Chondrocyte (in vitro differentiated cells): ENCODE data around the gene CLMN. TPM values are rescaled to one million over a fixed set of nuclear protein-coding genes. Genes with fewer than 3 reads are reported as not detected.
A peak's percentile ranks its signal among the peaks of the same experiment; 100 is the strongest.

ENCODE experiments used
- DNase-seq: peaks from one replicate; pipeline ENCODE4 v3.0.0; 2021; ENCODE audit warnings: mixed read lengths, low spot score
- H3K27ac Mint-ChIP-seq: one replicate; pipeline ENCODE4 v1.8.0; 2021; ENCODE audit warnings: mild to moderate bottlenecking, moderate library complexity, mixed read lengths; ENCODE audit not compliant: unreplicated experiment
- H3K27me3 Mint-ChIP-seq: 2 replicates; pipeline ENCODE4 v1.8.0; 2021; ENCODE audit warnings: low read depth, mixed read lengths
- H3K36me3 Mint-ChIP-seq: 2 replicates; pipeline ENCODE4 v1.8.0; 2021; ENCODE audit warnings: low read depth, mixed read lengths
- H3K4me1 Mint-ChIP-seq: 2 replicates; pipeline ENCODE4 v1.8.0; 2021; ENCODE audit warnings: low read depth, mild to moderate bottlenecking, mixed read lengths
- H3K4me3 Mint-ChIP-seq: one replicate; pipeline ENCODE4 v1.8.0; 2021; ENCODE audit warnings: mild to moderate bottlenecking, moderate library complexity, mixed read lengths; ENCODE audit not compliant: unreplicated experiment
- H3K9me3 Mint-ChIP-seq: 2 replicates; pipeline ENCODE4 v1.8.0; 2021; ENCODE audit warnings: low read depth, mixed read lengths
- CTCF ChIP-seq: fragments of 200-600 bp; sonication (generic); IDR thresholded peaks from 2 replicates; pipeline ENCODE4 v1.5.0; 2021; ENCODE audit warnings: antibody characterized with exemption, mild to moderate bottlenecking, moderate library complexity
- total RNA-seq: library from RNA; stranded (reverse); gene quantifications from 3 replicates; pipeline ENCODE4 v1.2.1, GENCODE V29; 2021

CLMN gene
- total RNA-seq, 1 donor from 2014 or later: 7.3 TPM

- no peaks in the 10 kb centered on the region for H3K9me3 Mint-ChIP-seq
- H3K4me3 Mint-ChIP-seq: no peak overlapping the region
- no peak for TF ChIP-seq CTCF
- no peak overlapping the region for H3K27ac Mint-ChIP-seq
- no peak for DNase-seq
- H3K4me1 Mint-ChIP-seq: peaks cover 15% of the 10 kb centered on the region
- no peaks in the 10 kb centered on the region for H3K36me3 Mint-ChIP-seq
- peaks cover 4% of the 10 kb centered on the region for H3K27me3 Mint-ChIP-seq
These were observed 10.3 kb downstream of the CLMN start for GRCh38 chr14:95309261-95310051.

- Mint-ChIP-seq H3K4me3 (no peak overlapping the region), H3K27me3 (peaks cover 4% of the 10 kb centered on the region)
These were observed 11.6 kb downstream of the CLMN start for GRCh38 chr14:95308073-95308472.

GRCh38 chr14:95307402-95308041 is 12.2 kb downstream of the CLMN start:
- Mint-ChIP-seq H3K4me3 (no peak overlapping the region), H3K27me3 (peaks cover 4% of the 10 kb centered on the region)

More at GRCh38 chr14:95308073-95308472, 11.6 kb downstream of the CLMN start:
- no peaks in the 10 kb centered on the region for H3K36me3 Mint-ChIP-seq
- DNase-seq: no peak
- H3K27ac Mint-ChIP-seq: no peak overlapping the region
- peaks cover 14% of the 10 kb centered on the region for H3K4me1 Mint-ChIP-seq
- H3K9me3 Mint-ChIP-seq: no peaks in the 10 kb centered on the region
- TF ChIP-seq CTCF: no peak

GRCh38 chr14:95305940-95306339 is 13.8 kb downstream of the CLMN start:
- no peak for TF ChIP-seq CTCF
- H3K36me3 Mint-ChIP-seq: no peaks in the 10 kb centered on the region
- DNase-seq: peak; percentile 47
- peaks cover 5% of the 10 kb centered on the region for H3K4me1 Mint-ChIP-seq
- peaks cover 4% of the 10 kb centered on the region for H3K27me3 Mint-ChIP-seq
- H3K4me3 Mint-ChIP-seq: no peak overlapping the region
- no peaks in the 10 kb centered on the region for H3K9me3 Mint-ChIP-seq
- H3K27ac Mint-ChIP-seq: no peak overlapping the region

More at GRCh38 chr14:95307402-95308041, 12.2 kb downstream of the CLMN start:
- peak; percentile 54 for DNase-seq
- TF ChIP-seq CTCF: no peak
- H3K27ac Mint-ChIP-seq: no peak overlapping the region
- H3K9me3 Mint-ChIP-seq: no peaks in the 10 kb centered on the region
- H3K4me1 Mint-ChIP-seq: peaks cover 14% of the 10 kb centered on the region
- no peaks in the 10 kb centered on the region for H3K36me3 Mint-ChIP-seq

- DNase-seq: peak; percentile 40
- H3K4me1 Mint-ChIP-seq: peaks cover 5% of the 10 kb centered on the region
- no peak overlapping the region for H3K4me3 Mint-ChIP-seq
- H3K36me3 Mint-ChIP-seq: no peaks in the 10 kb centered on the region
- TF ChIP-seq CTCF: no peak
- no peaks in the 10 kb centered on the region for H3K9me3 Mint-ChIP-seq
- peaks cover 4% of the 10 kb centered on the region for H3K27me3 Mint-ChIP-seq
- H3K27ac Mint-ChIP-seq: no peak overlapping the region
These were observed 14.6 kb downstream of the CLMN start for GRCh38 chr14:95305145-95305544.
